DMS 273 treated with DMSO at 0.1 percent for 48 hours (cell line): Measurements from ENCODE around the gene PTDSS2.
"Not testable (repeated sequence)": the region's sequence is repeated elsewhere in the genome, so short reads cannot be mapped to it uniquely, and the experiment has no call there.

Source experiments
- DNase-seq: peaks from one replicate; lab custom pipeline; 2025; lab: John Stamatoyannopoulos, UW

The PTDSS2 gene

GRCh38 chr11:507727-508515 lies 57.8 kb downstream of the PTDSS2 start:
- DNase-seq: no peak

DNA sequence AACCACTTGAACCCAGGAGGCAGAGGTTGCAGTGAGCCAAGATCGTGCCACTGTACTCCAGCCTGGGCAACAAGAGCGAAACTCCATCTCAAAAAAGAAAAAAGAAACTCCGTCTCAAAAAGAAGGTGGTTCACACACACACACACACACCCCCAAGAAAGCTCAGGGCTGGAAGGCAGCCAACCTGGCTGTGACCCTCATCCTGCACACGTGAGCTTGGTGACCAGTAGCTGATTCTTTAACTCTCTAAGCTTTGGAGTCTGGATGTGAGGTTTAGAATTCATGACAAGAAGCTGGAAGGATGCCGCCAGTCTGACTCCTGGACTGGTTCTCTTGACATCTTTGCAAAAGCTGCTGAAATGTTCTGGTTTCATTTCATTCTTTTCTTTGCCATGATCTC lies 58.9 kb downstream of the PTDSS2 start:
- no peak for DNase-seq

GRCh38 chr11:512761-513595 lies 62.9 kb downstream of the PTDSS2 start:
- DNase-seq: no peak

GRCh38 chr11:514606-515005 lies 64.5 kb downstream of the PTDSS2 start:
- DNase-seq: no peak

GRCh38 chr11:515131-515530 lies 65.1 kb downstream of the PTDSS2 start:
- DNase-seq: no peak

- DNase-seq: no peak
Observed at GRCh38 chr11:516400-516799, 66.3 kb downstream of the PTDSS2 start.

DNA sequence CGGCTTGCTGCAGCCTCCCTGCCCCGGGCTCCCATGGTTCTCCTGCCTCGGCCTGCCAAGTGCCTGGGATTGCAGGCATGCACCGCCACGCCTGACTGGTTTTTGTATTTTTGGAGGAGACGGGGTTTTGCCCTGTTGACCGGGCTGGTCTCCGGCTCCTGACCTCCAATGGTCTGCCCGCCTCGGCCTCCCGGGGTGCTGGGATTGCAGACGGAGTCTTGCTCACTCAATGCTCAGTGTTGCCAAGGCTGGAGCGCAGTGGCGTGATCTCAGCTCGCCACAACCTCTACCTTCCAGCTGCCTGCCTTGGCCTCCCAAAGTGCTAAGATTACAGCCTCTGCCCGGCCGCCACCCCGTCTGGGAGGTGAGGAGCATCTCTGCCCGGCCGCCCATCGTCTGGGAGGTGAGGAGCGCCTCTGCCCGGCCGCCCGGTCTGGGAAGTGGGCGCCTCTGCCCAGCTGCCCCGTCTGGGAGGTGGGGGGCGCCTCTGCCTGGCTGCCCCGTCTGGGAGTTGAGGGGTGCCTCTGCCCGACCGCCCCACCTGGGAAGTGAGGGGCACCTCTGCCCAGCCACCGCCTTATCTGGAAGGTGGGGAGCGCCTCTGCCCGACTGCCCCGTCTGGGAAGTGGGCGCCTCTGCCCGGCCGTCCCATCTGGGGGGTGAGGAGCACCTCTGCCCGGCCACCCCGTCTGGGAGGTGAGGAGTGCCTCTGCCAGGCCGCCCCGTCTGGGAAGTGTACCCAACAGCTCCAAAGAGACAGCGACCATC lies 67.0 kb downstream of the PTDSS2 start:
- DNase-seq: not testable (repeated sequence)

GRCh38 chr11:518463-519202 lies 68.6 kb downstream of the PTDSS2 start:
- DNase-seq: peak; percentile 78

- no peak for DNase-seq
Observed at GRCh38 chr11:520428-521176, 70.5 kb downstream of the PTDSS2 start.

DNA sequence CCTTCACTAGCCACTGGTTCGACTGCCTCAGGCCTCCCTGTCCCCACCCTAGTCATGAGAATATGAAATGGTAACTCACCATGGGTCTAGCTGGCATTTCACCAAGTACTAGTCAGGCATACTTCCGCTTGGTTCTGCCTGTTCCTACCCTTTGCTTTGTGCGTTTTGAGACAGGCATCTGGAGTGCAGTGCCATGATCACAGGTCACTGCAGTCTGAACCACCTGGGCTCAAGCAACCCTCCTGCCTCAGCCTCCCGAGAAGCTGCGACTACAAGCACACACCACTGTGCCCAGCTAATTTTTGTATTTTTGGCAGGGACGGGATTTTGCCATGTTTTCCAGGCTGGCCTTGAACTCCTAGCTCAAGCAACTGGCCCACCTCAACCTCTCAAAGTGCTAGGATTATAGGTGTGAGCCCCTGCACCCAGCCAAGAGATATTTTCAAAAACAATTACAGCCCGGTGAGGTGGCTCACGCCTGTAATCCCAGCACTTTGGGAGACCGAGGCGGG lies 71.2 kb downstream of the PTDSS2 start:
- no peak for DNase-seq

DNA sequence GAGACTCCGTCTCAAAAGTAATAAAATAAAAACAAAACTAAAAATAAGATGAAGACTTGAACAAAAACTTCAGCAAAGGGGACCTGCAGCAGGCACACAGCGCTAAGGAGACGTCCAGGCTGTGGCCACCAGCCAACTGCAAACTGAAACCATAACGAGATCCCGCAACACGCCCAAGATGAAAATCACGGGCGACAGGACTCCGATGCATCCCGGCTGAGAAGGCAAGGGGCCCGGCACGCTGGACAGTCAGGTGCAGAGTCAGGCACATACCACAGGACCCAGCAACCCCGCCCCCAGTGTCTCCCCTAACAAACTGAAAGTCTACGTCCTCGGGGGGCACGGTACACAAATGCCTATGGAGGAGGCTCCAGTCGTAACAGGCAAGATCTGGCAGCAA lies 76.1 kb downstream of the PTDSS2 start:
- DNase-seq: no peak

DNA sequence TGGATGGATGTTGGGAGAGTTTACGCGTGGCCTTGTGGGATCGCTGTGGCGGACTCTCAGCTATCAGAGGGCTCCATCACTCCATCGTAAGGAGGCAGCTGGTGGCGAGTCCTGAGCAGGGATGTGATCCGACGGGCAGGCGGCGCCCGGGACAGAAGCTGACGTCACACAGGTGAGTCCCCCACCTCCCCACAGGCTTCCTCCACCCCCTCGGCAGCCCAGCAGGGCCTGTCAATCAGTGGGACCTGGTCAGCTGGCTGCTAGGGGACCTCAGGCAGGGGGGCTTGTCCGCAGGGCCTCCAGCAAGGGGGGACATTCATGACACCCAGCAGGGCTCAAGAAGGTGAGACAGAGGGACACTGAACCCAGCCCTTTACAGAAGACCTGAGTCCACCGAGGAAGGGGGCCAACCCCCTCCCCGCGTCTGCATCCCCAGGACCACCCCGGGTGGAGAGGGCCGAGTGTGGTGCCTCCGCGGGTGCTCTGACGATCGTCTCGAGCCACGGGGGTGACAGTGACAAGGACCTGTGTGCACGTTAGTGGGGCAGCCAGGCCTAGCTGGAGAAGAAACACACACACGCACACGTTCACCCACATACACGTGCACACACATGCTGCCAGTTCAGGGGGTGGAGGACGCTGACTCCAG lies 78.2 kb downstream of the PTDSS2 start:
- no peak for DNase-seq

GRCh38 chr11:528815-529727 lies 79.0 kb downstream of the PTDSS2 start:
- DNase-seq: no peak

GRCh38 chr11:529728-530411 lies 79.8 kb downstream of the PTDSS2 start:
- DNase-seq: no peak

GRCh38 chr11:530960-531831 lies 81.1 kb downstream of the PTDSS2 start:
- no peak for DNase-seq

GRCh38 chr11:531919-532526 lies 81.9 kb downstream of the PTDSS2 start:
- DNase-seq: no peak

GRCh38 chr11:532527-532985 lies 82.5 kb downstream of the PTDSS2 start:
- DNase-seq: no peak
